Ectodermal cell (in vitro differentiated cells): ENCODE data around the gene TLCD3B.

Experiments used
- H3K27ac ChIP-seq: 2 replicates; pipeline ENCODE4 v1.7.0; 2013; ENCODE audit warnings: mild to moderate bottlenecking, low read depth, low read length; ENCODE audit not compliant: insufficient read depth, poor library complexity, severe bottlenecking
- H3K27me3 ChIP-seq: 2 replicates; pipeline ENCODE4 v1.7.0; 2013; ENCODE audit warnings: mild to moderate bottlenecking, low read length; ENCODE audit not compliant: insufficient read depth, control insufficient read depth, poor library complexity, severe bottlenecking
- H3K36me3 ChIP-seq: one replicate; pipeline ENCODE4 v1.7.0; 2013; ENCODE audit warnings: low read length; ENCODE audit not compliant: control insufficient read depth, insufficient read depth
- H3K4me1 ChIP-seq: one replicate; pipeline ENCODE4 v1.7.0; 2013; ENCODE audit warnings: low read length; ENCODE audit not compliant: control insufficient read depth, insufficient read depth
- H3K4me3 ChIP-seq: 2 replicates; pipeline ENCODE4 v1.7.0; 2013; ENCODE audit warnings: low read depth, low read length, control low read depth; ENCODE audit not compliant: insufficient read depth
- H3K9me3 ChIP-seq: 2 replicates; pipeline ENCODE4 v1.7.0; 2013; ENCODE audit warnings: mild to moderate bottlenecking, low read length, moderate library complexity; ENCODE audit not compliant: control insufficient read depth
- WGBS, 2 experiments: methylation state at CpG; one replicate each; pipeline ENCODE4 v1.1.7; 2013; ENCODE audit warnings: missing lambda C conversion rate in 2 of 2; 5-methylcytosine and 5-hydroxymethylcytosine counted together

Gene TLCD3B

GRCh38 chr16:29988346-29989075, 42.6 kb downstream of the TLCD3B start:
- peaks cover 61% of the 10 kb centered on the region for H3K36me3 ChIP-seq
- WGBS, 2 experiments = 93 to 95% methylated on average over 17 of the region's 17 CpGs
- no peak overlapping the region for H3K27ac ChIP-seq
- H3K4me3 ChIP-seq = no peak overlapping the region
- no peaks in the 10 kb centered on the region for H3K4me1 ChIP-seq
- H3K9me3 ChIP-seq = no peaks in the 10 kb centered on the region
- H3K27me3 ChIP-seq = no peaks in the 10 kb centered on the region

GRCh38 chr16:29987371-29988085, 43.5 kb downstream of the TLCD3B start:
- Histone ChIP-seq H3K4me3 (no peak overlapping the region), H3K9me3 (no peaks in the 10 kb centered on the region), H3K27me3 (no peaks in the 10 kb centered on the region), H3K4me1 (no peaks in the 10 kb centered on the region), H3K27ac (no peak overlapping the region), H3K36me3 (peaks cover 64% of the 10 kb centered on the region)
- 94 to 95% methylated on average over 35 of the region's 35 CpGs for WGBS, 2 experiments

GRCh38 chr16:29986931-29987330, 44.1 kb downstream of the TLCD3B start:
- H3K4me3 ChIP-seq = no peak overlapping the region
- H3K4me1 ChIP-seq = no peaks in the 10 kb centered on the region
- no peak overlapping the region for H3K27ac ChIP-seq
- H3K27me3 ChIP-seq = no peaks in the 10 kb centered on the region
- H3K36me3 ChIP-seq = peaks cover 69% of the 10 kb centered on the region
- no peaks in the 10 kb centered on the region for H3K9me3 ChIP-seq
- WGBS, 2 experiments = 96% methylated on average over 5 of the region's 5 CpGs

GRCh38 chr16:29986231-29986630, 44.8 kb downstream of the TLCD3B start:
- no peak overlapping the region for H3K27ac ChIP-seq
- H3K4me1 ChIP-seq = no peaks in the 10 kb centered on the region
- no peaks in the 10 kb centered on the region for H3K27me3 ChIP-seq
- WGBS, 2 experiments = 97% methylated on average over 20 of the region's 20 CpGs
- H3K36me3 ChIP-seq = peaks cover 72% of the 10 kb centered on the region
- H3K9me3 ChIP-seq = no peaks in the 10 kb centered on the region
- no peak overlapping the region for H3K4me3 ChIP-seq

- Histone ChIP-seq H3K4me3 (no peak overlapping the region), H3K4me1 (no peaks in the 10 kb centered on the region), H3K27me3 (no peaks in the 10 kb centered on the region), H3K9me3 (no peaks in the 10 kb centered on the region), H3K36me3 (peaks cover 77% of the 10 kb centered on the region), H3K27ac (no peak overlapping the region)
- 96% methylated on average over 28 of the region's 28 CpGs for WGBS, 2 experiments
Observed at GRCh38 chr16:29985271-29985811, 45.7 kb downstream of the TLCD3B start.

GRCh38 chr16:29984764-29985147, 46.3 kb downstream of the TLCD3B start:
- H3K4me1 ChIP-seq = no peaks in the 10 kb centered on the region
- no peaks in the 10 kb centered on the region for H3K27me3 ChIP-seq
- H3K36me3 ChIP-seq = peaks cover 78% of the 10 kb centered on the region
- no peak overlapping the region for H3K27ac ChIP-seq
- H3K9me3 ChIP-seq = no peaks in the 10 kb centered on the region
- 93 to 97% methylated on average over 5 of the region's 5 CpGs for WGBS, 2 experiments
- no peak overlapping the region for H3K4me3 ChIP-seq

- H3K4me1 ChIP-seq = no peaks in the 10 kb centered on the region
- 96% methylated on average over 6 of the region's 6 CpGs for WGBS, 2 experiments
- H3K36me3 ChIP-seq = peaks cover 78% of the 10 kb centered on the region
- H3K27me3 ChIP-seq = no peaks in the 10 kb centered on the region
- no peak overlapping the region for H3K27ac ChIP-seq
- H3K4me3 ChIP-seq = no peak overlapping the region
- H3K9me3 ChIP-seq = no peaks in the 10 kb centered on the region
Observed at GRCh38 chr16:29984137-29984763, 46.8 kb downstream of the TLCD3B start.

GRCh38 chr16:29983420-29984136, 47.5 kb downstream of the TLCD3B start:
- no peak overlapping the region for H3K27ac ChIP-seq
- WGBS, 2 experiments = 95 to 96% methylated on average over 12 of the region's 12 CpGs
- no peaks in the 10 kb centered on the region for H3K9me3 ChIP-seq
- H3K4me1 ChIP-seq = no peaks in the 10 kb centered on the region
- peaks cover 81% of the 10 kb centered on the region for H3K36me3 ChIP-seq
- no peaks in the 10 kb centered on the region for H3K27me3 ChIP-seq
- H3K4me3 ChIP-seq = no peak overlapping the region

- Histone ChIP-seq H3K9me3 (no peaks in the 10 kb centered on the region), H3K4me3 (no peak overlapping the region), H3K27me3 (no peaks in the 10 kb centered on the region), H3K27ac (no peak overlapping the region), H3K4me1 (no peaks in the 10 kb centered on the region), H3K36me3 (peaks cover 85% of the 10 kb centered on the region)
- 94 to 95% methylated on average over 24 of the region's 24 CpGs for WGBS, 2 experiments
Observed at GRCh38 chr16:29982560-29983419, 48.3 kb downstream of the TLCD3B start.
